Neural cell (in vitro differentiated cells): ENCODE measurements around the gene ARID3C. TPM values are rescaled to one million over a fixed set of nuclear protein-coding genes. Genes with fewer than 3 reads are reported as not detected.
A peak's percentile ranks its signal among the peaks of the same experiment; 100 is the strongest.

ENCODE experiments used
- H2AFZ ChIP-seq: fragments of 200-600, 300-800 bp; sonication (generic), shearing (Covaris generic); 2 replicates; pipeline ENCODE4 v1.6.0; 2014; ENCODE audit warnings: low read depth, mild to moderate bottlenecking, antibody characterized with exemption, low read length, moderate library complexity
- H3F3A ChIP-seq: fragments of 200-600 bp; shearing (Covaris generic); 2 replicates; pipeline ENCODE4 v1.6.1; 2016; ENCODE audit warnings: mild to moderate bottlenecking, moderate library complexity, mixed read lengths, antibody characterized with exemption, low read length; ENCODE audit not compliant: insufficient read depth, poor library complexity, severe bottlenecking
- H3K27ac ChIP-seq: fragments of 200-600, 300-800 bp; sonication (generic), shearing (Covaris generic); 2 replicates; pipeline ENCODE4 v1.5.1; 2014; ENCODE audit warnings: mild to moderate bottlenecking, low read length, moderate library complexity
- H3K27me3 ChIP-seq: fragments of 300-800, 200-600 bp; sonication (generic), shearing (Covaris generic); 2 replicates; pipeline ENCODE4 v1.6.0; 2014; ENCODE audit warnings: mild to moderate bottlenecking, low read depth, low read length, moderate library complexity; ENCODE audit not compliant: insufficient read depth
- H3K36me3 ChIP-seq: fragments of 300-800, 200-600 bp; sonication (generic), shearing (Covaris generic); 2 replicates; pipeline ENCODE4 v1.5.1; 2014; ENCODE audit warnings: mild to moderate bottlenecking, antibody characterized with exemption, low read length, moderate library complexity; ENCODE audit not compliant: insufficient read depth
- H3K4me2 ChIP-seq: fragments of 300-800, 200-600 bp; sonication (generic), shearing (Covaris generic); 2 replicates; pipeline ENCODE4 v1.6.0; 2014; ENCODE audit warnings: mild to moderate bottlenecking, low read length
- H3K4me3 ChIP-seq: fragments of 300-800, 200-600 bp; sonication (generic), shearing (Covaris generic); 2 replicates; pipeline ENCODE4 v1.5.1; 2014; ENCODE audit warnings: mild to moderate bottlenecking, low read length, moderate library complexity
- H3K79me2 ChIP-seq: fragments of 200-600 bp; shearing (Covaris generic); replicated peaks from 2 replicates; pipeline ENCODE4 v1.6.0; 2014; ENCODE audit warnings: mild to moderate bottlenecking, low read length, moderate library complexity; ENCODE audit not compliant: insufficient read depth
- H3K9ac ChIP-seq: fragments of 300-800, 200-600 bp; sonication (generic), shearing (Covaris generic); 2 replicates; pipeline ENCODE4 v1.6.1; 2016; ENCODE audit warnings: mild to moderate bottlenecking, low read length, mixed read lengths
- H3K9me2 ChIP-seq: fragments of 200-600 bp; shearing (Covaris generic); 2 replicates; pipeline ENCODE4 v1.6.1; 2016; ENCODE audit warnings: mild to moderate bottlenecking, low read length, mixed read lengths; ENCODE audit not compliant: insufficient read depth
- H3K9me3 ChIP-seq: fragments of 200-600, 300-800 bp; sonication (generic), shearing (Covaris generic); 2 replicates; pipeline ENCODE4 v1.6.1; 2016; ENCODE audit warnings: mild to moderate bottlenecking, mixed run types, low read length, moderate library complexity, mixed read lengths
- H4K20me1 ChIP-seq: fragments of 200-600 bp; shearing (Covaris generic); 2 replicates; pipeline ENCODE4 v1.6.1; 2016; ENCODE audit warnings: mild to moderate bottlenecking, mixed run types; ENCODE audit not compliant: insufficient read depth
- EP300 ChIP-seq: fragments of 450-650 bp; conservative IDR thresholded peaks from 2 replicates; pipeline ENCODE4 v1.6.1; 2014; ENCODE audit warnings: antibody characterized with exemption, mild to moderate bottlenecking, moderate library complexity; ENCODE audit not compliant: poor library complexity, severe bottlenecking
- EZH2 ChIP-seq: fragments of 200-600, 300-800 bp; shearing (Covaris generic), sonication (generic); IDR thresholded peaks from 2 replicates; pipeline ENCODE4 v1.6.1; 2014; ENCODE audit warnings: antibody characterized with exemption, low read length, borderline replicate concordance, mild to moderate bottlenecking; ENCODE audit not compliant: insufficient read depth, poor library complexity, severe bottlenecking
- MXI1 ChIP-seq: fragments of 450-650 bp; conservative IDR thresholded peaks from 2 replicates; pipeline ENCODE4 v1.6.1; 2014; ENCODE audit warnings: antibody characterized with exemption, mild to moderate bottlenecking; ENCODE audit not compliant: poor library complexity, severe bottlenecking
- POLR2AphosphoS5 ChIP-seq: IDR thresholded peaks from 2 replicates; pipeline ENCODE4 v1.6.1; 2012
- RAD21 ChIP-seq: fragments of 450-650 bp; conservative IDR thresholded peaks from 2 replicates; pipeline ENCODE4 v1.6.1; 2014; ENCODE audit warnings: antibody characterized with exemption, mild to moderate bottlenecking, moderate library complexity
- SMC3 ChIP-seq: fragments of 450-650 bp; conservative IDR thresholded peaks from 2 replicates; pipeline ENCODE4 v1.6.1; 2014; ENCODE audit warnings: antibody characterized with exemption, mild to moderate bottlenecking, moderate library complexity; ENCODE audit not compliant: poor library complexity
- TAF1 ChIP-seq: IDR thresholded peaks from 2 replicates; pipeline ENCODE4 v1.6.1; 2012; ENCODE audit warnings: low read depth
- polyA plus RNA-seq: library from polyadenylated mRNA; depleted of rRNA; stranded (reverse); fragments of >200 nt; gene quantifications from 2 replicates; pipeline ENCODE4 v1.2.3, GENCODE V29; 2014
- TF ChIP-seq, protein P1 (sequence below): fragments of 450-650 bp; IDR thresholded peaks from 2 replicates; pipeline ENCODE4 v1.5.1; 2014; ENCODE audit warnings: antibody characterized with exemption, mild to moderate bottlenecking, moderate library complexity; ENCODE audit not compliant: poor library complexity, severe bottlenecking
- TF ChIP-seq, protein P2 (sequence below): IDR thresholded peaks from 2 replicates; pipeline ENCODE4 v1.6.1; 2012; ENCODE audit warnings: borderline replicate concordance

Gene ARID3C
- polyA plus RNA-seq, 1 donor from 2014 or later = 2.8 TPM

DNA sequence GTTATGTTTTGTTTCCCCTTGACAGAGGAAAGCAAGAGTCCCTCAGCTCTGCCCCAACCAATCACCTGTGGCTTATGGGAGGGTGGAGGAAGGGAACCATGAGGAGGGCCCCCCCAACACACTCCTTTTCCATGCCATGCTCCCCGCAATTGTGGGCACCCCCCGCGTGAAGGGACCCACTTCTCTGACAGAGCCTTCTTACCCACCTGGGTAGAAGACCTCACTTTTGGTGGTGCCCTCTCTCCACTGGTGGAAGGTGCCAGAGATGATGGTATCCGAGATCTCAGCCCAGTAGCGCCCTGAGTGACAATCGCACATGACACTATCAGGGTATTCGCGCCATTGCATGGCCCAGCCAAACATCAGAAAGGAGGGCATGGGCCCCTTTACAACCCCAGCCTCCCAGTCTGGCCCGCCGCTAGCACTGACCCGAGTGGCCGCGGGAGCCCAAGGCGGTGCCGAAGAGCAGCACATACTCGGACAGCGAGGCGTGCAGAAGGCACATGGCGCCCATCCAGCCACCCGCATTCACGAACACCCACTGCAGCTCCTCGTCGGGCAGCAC, 8.0 kb upstream of the ARID3C start:
- TF ChIP-seq MXI1 (peak; percentile 96), TAF1 (no peak)
- Histone ChIP-seq H3K9me3 (no peaks in the 10 kb centered on the region), H3K27me3 (no peaks in the 10 kb centered on the region), H4K20me1 (no peaks in the 10 kb centered on the region), H3K4me2 (peak overlapping the region; percentile 94), H3K79me2 (peaks cover 6% of the 10 kb centered on the region), H3K9me2 (no peaks in the 10 kb centered on the region), H2AFZ (peak overlapping the region; percentile 33), H3F3A (no peaks in the 10 kb centered on the region), H3K9ac (peak overlapping the region; percentile 75), H3K27ac (peak overlapping the region; percentile 59), H3K36me3 (no peaks in the 10 kb centered on the region), H3K4me3 (peak overlapping the region; percentile 93)

DNA sequence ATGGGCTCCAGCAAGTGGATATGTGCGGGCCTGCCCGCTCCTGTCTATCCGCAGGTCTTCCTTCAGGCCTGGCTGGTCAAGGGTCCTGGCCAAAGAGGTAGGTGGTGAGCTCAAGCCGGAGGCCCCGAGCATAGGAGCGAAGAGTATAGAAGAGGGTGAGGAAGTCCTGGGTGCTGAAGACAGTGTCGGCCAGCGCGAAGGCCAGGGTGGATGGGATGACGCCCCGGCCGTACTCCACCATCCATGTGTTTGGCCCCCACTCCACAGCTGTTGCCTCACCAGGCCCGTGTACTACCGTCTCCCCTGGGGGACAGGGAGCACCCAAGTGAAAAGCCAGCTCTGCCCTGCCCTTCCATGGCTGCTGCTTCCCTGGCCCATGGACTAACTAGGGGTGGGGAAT, 6.7 kb upstream of the ARID3C start:
- Histone ChIP-seq H3K27ac (no peak overlapping the region), H3K9ac (peak overlapping the region; percentile 9), H2AFZ (no peak overlapping the region), H3K4me2 (no peak overlapping the region), H3K79me2 (peaks cover 6% of the 10 kb centered on the region), H4K20me1 (no peaks in the 10 kb centered on the region), H3F3A (no peaks in the 10 kb centered on the region), H3K27me3 (no peaks in the 10 kb centered on the region), H3K9me2 (no peaks in the 10 kb centered on the region), H3K36me3 (no peaks in the 10 kb centered on the region), H3K9me3 (no peaks in the 10 kb centered on the region), H3K4me3 (peak overlapping the region; percentile 23)
- TF ChIP-seq POLR2AphosphoS5 (no peak), SMC3 (no peak), TAF1 (no peak), EZH2 (no peak)
- TF ChIP-seq, protein P1, sequence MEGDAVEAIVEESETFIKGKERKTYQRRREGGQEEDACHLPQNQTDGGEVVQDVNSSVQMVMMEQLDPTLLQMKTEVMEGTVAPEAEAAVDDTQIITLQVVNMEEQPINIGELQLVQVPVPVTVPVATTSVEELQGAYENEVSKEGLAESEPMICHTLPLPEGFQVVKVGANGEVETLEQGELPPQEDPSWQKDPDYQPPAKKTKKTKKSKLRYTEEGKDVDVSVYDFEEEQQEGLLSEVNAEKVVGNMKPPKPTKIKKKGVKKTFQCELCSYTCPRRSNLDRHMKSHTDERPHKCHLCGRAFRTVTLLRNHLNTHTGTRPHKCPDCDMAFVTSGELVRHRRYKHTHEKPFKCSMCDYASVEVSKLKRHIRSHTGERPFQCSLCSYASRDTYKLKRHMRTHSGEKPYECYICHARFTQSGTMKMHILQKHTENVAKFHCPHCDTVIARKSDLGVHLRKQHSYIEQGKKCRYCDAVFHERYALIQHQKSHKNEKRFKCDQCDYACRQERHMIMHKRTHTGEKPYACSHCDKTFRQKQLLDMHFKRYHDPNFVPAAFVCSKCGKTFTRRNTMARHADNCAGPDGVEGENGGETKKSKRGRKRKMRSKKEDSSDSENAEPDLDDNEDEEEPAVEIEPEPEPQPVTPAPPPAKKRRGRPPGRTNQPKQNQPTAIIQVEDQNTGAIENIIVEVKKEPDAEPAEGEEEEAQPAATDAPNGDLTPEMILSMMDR = no peak
- TF ChIP-seq, protein P2, sequence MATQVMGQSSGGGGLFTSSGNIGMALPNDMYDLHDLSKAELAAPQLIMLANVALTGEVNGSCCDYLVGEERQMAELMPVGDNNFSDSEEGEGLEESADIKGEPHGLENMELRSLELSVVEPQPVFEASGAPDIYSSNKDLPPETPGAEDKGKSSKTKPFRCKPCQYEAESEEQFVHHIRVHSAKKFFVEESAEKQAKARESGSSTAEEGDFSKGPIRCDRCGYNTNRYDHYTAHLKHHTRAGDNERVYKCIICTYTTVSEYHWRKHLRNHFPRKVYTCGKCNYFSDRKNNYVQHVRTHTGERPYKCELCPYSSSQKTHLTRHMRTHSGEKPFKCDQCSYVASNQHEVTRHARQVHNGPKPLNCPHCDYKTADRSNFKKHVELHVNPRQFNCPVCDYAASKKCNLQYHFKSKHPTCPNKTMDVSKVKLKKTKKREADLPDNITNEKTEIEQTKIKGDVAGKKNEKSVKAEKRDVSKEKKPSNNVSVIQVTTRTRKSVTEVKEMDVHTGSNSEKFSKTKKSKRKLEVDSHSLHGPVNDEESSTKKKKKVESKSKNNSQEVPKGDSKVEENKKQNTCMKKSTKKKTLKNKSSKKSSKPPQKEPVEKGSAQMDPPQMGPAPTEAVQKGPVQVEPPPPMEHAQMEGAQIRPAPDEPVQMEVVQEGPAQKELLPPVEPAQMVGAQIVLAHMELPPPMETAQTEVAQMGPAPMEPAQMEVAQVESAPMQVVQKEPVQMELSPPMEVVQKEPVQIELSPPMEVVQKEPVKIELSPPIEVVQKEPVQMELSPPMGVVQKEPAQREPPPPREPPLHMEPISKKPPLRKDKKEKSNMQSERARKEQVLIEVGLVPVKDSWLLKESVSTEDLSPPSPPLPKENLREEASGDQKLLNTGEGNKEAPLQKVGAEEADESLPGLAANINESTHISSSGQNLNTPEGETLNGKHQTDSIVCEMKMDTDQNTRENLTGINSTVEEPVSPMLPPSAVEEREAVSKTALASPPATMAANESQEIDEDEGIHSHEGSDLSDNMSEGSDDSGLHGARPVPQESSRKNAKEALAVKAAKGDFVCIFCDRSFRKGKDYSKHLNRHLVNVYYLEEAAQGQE = no peak

DNA sequence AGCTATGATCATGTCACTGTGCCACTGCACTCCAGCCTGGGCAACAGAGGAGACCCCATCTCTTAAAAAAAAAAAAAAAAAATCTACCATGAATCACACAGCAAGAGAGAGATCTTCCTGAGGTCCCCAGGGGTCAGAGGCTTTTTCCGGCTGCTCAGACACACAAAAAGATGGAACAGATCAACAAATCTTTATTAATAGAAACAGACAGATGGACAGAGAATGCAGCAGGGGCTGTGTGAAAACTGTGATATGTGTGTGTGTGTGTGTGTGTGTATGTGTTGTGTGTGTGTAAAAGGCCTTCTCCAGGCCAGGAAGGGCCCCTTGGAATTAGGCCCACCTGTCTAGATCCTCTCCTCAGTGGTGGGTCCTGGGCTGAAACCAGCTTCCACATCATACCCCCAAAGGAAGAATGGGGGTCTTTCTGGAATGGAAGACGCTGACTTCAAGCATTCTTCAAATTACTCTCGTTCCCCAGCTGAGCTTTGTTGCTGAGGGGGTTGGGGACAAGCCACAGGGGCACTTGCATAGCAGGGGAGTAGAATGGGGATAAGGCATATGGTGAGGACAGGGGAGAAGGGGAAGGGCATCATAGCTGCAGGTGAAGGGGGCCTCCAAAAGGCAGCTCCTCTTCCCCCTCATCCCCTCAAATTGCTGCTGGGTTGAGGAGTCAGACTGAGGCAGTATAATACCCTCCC, 5.8 kb upstream of the ARID3C start:
- Histone ChIP-seq H3K27me3 (peaks cover 3% of the 10 kb centered on the region), H3K36me3 (no peaks in the 10 kb centered on the region), H3K79me2 (peaks cover 6% of the 10 kb centered on the region), H3F3A (no peaks in the 10 kb centered on the region), H3K4me2 (no peak overlapping the region), H4K20me1 (no peaks in the 10 kb centered on the region), H3K9me2 (no peaks in the 10 kb centered on the region), H2AFZ (no peak overlapping the region), H3K9ac (peak overlapping the region; percentile 9), H3K9me3 (no peaks in the 10 kb centered on the region), H3K27ac (no peak overlapping the region), H3K4me3 (no peak overlapping the region)
- TF ChIP-seq SMC3 (no peak), TAF1 (no peak), RAD21 (no peak), MXI1 (no peak), EP300 (no peak), POLR2AphosphoS5 (no peak)
- TF ChIP-seq, protein P2 = no peak
- TF ChIP-seq, protein P1 = no peak
